Right ventricle myocardium superior (tissue), 1 donor: Measurements from ENCODE around the gene MIEF1. TPM values are rescaled to one million over a fixed set of nuclear protein-coding genes. Genes with fewer than 3 reads are reported as not detected.

Source experiments
- ATAC-seq: fragments of 200-7000 bp; cut with Tn5 transposase; one replicate; pipeline ENCODE4 v1.9.1; 2020; ENCODE audit warnings: mild to moderate bottlenecking; ENCODE audit not compliant: poor library complexity
- DNase-seq: peaks from one replicate; pipeline ENCODE4 v3.0.0-alpha.2; 2020
- intact Hi-C: fragments of 100-400 bp; cut with DNase I; formaldehyde crosslinking; loops from one replicate; pipeline ENCODE4 v1.11.2; 2022
- total RNA-seq: library from RNA; stranded (reverse); fragmentation: NEBNext Ultra II Directional; extraction: Animal tissue kit (Norgen Biotek cat#: 25700); gene quantifications from one replicate; pipeline ENCODE4 v1.2.1, GENCODE V29; 2021
- donor health status: DM: no; HTN: yes; CAD: no; lungs with severe emphysema.

MIEF1 gene
- total RNA-seq, 1 donor from 2014 or later, result 16.7 TPM

DNA sequence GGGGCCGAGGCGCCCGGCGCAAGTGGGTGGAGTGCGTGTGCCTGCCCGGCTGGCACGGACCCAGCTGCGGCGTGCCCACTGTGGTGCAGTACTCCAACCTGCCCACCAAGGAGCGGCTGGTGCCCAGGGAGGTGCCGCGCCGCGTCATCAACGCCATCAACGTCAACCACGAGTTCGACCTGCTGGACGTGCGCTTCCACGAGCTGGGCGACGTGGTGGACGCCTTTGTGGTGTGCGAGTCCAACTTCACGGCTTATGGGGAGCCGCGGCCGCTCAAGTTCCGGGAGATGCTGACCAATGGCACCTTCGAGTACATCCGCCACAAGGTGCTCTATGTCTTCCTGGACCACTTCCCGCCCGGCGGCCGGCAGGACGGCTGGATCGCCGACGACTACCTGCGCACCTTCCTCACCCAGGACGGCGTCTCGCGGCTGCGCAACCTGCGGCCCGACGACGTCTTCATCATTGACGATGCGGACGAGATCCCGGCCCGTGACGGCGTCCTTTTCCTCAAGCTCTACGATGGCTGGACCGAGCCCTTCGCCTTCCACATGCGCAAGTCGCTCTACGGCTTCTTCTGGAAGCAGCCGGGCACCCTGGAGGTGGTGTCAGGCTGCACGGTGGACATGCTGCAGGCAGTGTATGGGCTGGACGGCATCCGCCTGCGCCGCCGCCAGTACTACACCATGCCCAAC is 14.1 kb upstream of the MIEF1 start:
- intact Hi-C loops, result no loop called here
- ATAC-seq (no peak), DNase-seq (no peak)

DNA sequence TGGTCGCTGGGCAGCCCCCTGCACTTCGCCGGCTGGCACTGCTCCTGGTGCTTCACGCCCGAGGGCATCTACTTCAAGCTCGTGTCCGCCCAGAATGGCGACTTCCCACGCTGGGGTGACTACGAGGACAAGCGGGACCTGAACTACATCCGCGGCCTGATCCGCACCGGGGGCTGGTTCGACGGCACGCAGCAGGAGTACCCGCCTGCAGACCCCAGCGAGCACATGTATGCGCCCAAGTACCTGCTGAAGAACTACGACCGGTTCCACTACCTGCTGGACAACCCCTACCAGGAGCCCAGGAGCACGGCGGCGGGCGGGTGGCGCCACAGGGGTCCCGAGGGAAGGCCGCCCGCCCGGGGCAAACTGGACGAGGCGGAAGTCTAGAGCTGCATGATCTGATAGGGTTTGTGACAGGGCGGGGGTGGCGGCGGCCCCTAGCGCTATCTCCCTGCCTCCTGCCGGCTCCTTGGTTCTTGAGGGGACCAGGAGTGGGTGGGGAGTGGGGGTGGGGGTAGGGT is 13.5 kb upstream of the MIEF1 start:
- no peak for DNase-seq
- intact Hi-C loops, result no loop called here
- no peak for ATAC-seq

DNA sequence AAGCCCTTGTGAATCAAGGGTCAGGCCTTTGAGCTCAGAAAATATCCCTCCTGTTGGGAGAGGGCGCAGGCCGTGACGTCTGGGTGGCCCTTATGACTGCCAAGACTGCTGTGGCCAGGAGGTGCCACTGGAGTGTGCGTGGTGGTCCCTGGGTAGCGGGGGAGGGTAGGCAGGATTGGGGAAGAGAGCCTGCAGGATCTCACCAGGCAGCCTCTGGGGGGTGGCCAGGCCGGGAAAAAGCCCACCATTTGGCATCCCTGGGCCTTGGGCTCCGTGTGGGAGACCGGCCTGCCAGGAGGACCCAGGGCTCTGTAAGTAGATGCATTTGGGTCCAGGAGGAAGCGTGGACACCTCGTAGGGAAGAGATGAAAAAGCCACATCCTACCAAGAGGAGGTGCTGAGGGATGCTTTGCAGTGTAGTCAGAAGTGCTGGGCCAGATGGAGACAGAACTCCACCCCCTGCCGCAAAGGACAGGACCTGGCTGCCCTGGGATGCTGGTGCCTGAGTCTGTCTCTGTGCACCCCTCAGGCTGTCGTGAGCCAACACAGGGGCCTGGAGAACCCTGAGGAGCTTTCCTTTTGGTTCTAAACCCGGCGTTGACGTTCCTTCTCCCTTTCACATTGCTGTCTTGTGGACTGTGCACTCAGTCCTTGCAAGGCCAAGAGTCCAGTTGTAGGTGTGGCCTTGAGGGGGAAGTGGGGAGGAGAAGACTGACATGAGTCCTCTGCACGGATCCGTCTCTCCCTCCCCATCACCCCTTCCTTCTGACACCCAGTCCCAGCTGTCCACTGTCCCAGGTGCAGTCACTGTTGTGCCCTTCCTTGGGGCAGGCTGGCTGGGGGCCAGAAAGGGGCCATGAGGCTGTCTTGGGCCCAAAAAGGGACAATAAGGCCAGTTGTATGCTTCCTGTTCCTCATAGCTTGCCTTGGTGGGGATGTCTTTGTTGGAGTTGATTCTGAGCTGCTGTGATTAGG is 12.7 kb upstream of the MIEF1 start:
- peak; percentile 18 for ATAC-seq
- DNase-seq, result no peak
- intact Hi-C loops, result no loop called here

DNA sequence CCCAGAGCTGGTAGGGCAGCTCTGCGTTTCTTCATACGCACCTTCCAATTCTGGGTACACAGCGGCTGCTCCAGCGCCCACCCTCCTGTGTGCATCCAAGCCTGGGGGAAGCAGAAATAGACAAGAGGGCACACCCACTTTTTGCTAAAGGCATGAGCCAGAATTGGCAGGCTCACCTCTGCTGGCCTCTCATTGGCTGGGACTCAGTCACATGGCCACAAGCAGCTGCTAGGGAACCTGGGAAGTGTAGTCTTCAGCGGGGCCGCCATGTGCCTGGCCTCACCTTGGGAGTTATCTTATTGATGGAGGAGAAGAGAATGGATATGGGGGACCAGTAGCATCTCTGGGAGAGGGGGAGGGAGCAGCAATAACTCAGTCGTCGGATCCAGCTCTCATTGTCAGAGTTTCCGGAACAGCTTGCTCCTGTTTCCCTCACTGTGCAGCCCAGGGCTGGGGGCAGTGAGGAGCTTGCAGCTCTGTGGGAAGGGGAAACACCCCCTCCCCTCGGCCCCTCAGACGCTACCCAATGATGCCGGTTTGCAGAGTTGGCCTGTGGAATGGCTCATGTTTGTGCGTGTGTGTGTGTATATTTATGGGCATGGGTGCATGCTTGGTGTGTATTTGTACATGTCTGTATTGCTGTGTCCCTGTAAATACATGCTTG is 11.8 kb upstream of the MIEF1 start:
- peak; percentile 89 for DNase-seq
- peak; percentile 95 for ATAC-seq
- intact Hi-C loops, result no loop called here

DNA sequence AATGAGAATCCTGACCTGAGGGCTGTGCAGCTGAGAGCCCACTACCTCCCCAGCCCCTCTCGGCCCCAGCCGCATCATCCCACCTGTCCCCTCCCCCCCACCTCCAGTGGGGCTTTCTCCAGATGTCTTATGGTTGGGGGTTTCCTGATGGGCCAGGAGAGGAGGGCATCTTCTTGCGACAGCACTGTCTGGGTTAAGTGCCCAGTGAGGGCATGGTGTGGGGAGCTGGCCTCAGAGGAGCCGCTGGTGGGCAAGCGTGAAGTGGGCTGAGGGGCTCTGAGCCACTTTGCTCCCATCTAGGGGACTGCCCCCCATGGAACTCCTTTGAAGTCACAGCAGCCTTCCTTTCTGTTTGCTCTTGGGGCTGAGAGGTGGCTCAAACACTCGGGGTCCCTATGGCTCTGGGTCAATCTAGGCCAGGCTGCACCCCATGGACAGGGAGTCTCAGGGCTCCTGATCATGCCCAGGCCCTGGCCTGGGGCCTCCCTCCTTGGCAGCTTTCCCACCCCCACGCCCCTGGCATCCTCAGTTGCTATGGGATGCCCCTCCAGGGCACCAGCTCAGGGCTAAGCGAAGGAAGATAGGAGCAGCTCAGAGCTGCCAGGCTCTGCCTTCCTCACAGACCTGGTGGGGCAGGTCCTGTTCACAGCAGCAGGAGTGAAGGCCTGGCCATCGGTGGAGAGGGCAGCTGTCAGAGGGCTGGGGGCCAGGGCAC is 11.0 kb upstream of the MIEF1 start:
- ATAC-seq (no peak), DNase-seq (no peak)
- intact Hi-C loops, result no loop called here

DNA sequence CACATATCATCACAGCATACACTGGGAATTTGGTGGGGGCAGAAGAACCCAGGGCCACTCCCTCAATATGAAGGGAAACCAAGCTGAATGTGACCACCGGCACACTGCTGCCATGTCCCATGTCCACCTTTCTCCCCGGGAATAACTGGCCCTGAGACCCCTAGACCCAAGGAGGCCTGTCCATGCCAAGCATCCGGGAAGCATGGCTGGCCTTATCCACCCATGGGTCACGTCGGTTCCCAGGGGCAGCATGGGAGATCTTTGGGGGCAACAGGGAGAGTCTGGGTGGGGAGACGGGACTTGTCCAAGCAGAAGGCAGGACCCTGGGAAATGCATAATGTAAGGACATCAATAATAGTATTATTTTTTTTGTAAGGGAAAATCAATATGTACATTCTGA is 10.4 kb upstream of the MIEF1 start:
- intact Hi-C loops, result no loop called here
- no peak for ATAC-seq
- DNase-seq, result no peak

DNA sequence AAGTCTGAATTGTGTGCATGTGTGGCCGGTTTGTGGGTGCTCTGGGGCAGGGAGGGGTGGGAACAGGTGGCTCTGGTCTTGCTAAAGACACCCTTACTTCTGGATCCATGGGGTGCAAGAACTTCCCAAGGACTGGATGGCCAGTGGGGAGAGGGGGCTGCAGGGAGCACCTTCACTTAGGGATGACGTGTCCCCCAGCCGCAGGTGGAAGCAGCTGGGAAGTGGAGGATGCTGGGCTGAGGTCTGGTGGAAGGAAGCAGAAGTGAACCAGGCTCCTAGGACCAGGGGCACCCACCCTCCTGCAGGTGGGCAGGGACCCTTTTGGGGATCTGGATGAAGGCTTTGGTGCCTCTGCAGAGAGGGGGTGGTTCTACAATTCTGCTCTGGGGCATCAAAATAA is 9.9 kb upstream of the MIEF1 start:
- no peak for DNase-seq
- intact Hi-C loops, result no loop called here
- no peak for ATAC-seq

- intact Hi-C loops, result no loop called here
- ATAC-seq (no peak), DNase-seq (no peak)
Measured at GRCh38 chr22:39493759-39494158, 8.3 kb upstream of the MIEF1 start.

DNA sequence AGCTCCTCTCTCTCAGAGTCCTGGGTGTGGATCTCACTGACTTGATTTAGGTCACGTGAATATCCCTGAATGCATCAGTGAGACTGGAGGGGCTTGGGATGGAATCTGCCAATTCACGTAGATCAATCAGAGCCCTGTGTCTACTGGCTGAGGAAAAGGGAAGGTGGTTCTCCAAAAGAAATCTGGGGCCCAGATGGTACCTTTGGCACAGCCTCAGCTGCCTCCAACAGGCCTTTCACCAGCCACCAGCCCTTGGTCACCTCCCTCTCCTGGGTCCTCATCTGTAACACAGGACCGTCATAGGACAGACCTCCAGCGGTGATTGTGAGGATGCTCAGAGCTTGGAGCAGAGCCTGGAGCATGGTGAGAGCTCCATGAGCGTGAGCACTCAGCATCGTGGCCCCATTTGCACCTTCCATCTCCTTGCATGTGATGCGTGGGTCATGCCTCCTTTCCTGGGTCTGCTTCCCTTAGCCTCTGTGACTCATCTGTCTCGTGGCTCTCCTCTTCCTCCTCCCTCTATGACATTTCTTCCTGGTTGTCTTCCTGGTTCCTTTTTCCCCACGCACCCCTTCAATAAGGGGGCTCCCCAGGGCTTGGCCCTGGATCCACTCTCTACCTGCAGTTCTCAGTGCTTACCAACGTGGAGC is 7.5 kb upstream of the MIEF1 start:
- no peak for DNase-seq
- no peak for ATAC-seq
- intact Hi-C loops, result no loop called here

DNA sequence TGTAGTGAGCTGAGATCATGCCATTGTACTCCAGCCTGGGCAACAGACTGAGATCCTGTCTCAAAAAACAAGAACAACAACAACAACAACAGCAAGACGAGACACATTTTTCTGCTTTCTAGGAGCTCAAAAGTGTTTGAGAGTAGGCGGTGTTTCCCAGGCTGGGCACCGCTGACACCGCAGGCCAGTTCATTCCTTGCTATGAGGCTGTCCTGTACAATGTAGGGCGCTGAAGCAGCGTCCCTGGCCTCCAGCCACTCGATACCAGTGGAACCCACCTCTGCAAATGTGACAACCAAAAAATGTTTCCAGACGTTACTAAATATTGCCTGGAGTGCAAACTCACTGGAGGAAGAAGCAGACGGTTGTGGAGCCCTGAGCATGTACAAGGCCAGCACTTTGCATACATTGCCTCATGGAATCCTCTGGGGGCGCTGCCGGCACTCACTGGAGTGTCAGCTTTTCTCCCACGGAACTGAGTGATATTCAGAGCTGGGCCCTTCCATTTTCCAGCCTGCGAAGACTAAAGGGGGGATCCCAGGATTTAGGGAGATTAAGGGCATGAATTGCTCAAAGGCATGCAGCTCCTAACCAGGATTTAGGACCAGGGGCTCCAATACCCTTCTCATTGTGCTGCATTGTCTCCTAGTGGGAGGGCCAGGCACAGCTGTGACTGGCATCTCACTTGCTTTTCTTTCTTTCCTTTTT is 5.8 kb upstream of the MIEF1 start:
- intact Hi-C loops, result no loop called here
- DNase-seq (peak; percentile 84), ATAC-seq (peak; percentile 84)

- ATAC-seq, result no peak
- intact Hi-C loops, result no loop called here
- no peak for DNase-seq
Measured at GRCh38 chr22:39497429-39497828, 4.7 kb upstream of the MIEF1 start.

- no peak for ATAC-seq
- intact Hi-C loops, result no loop called here
- DNase-seq, result peak; percentile 71
Measured at GRCh38 chr22:39498368-39498767, 3.7 kb upstream of the MIEF1 start.

- intact Hi-C loops, result no loop called here
- DNase-seq, result no peak
Measured at GRCh38 chr22:39498802-39499201, 3.3 kb upstream of the MIEF1 start.

GRCh38 chr22:39500101-39500500 is 2.0 kb upstream of the MIEF1 start:
- intact Hi-C loops, result no loop called here

More at GRCh38 chr22:39498802-39499201, 3.3 kb upstream of the MIEF1 start:
- ATAC-seq, result no peak

DNA sequence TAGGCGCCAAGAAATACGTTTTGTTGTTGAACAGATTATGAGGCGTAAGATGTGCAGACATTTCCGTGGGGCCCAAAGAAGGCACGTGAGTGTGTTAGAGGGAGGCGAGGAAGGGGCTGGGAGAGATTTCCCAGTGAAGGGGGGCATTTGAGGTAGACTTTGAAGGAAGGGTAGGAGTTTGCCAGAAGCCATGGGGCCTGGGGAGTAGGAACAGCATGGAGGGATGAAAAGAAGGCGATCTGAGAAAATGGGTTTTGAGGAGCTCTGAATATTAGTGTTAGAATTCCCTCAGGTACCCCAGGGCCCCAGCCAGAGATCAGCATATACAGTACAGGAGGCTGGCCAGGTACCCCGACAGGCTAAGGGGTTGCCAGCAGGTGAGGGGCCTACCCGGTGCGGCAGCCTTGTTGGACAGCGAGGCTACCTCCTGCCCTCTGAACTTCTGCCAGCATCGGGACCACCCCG is 414 bp upstream of the MIEF1 start:
- ATAC-seq (no peak), DNase-seq (no peak)
- intact Hi-C loops, result no loop called here

More at GRCh38 chr22:39500101-39500500, 2.0 kb upstream of the MIEF1 start:
- ATAC-seq (no peak), DNase-seq (no peak)

- ATAC-seq, result no peak
- intact Hi-C loops, result no loop called here
Measured at GRCh38 chr22:39502789-39503409, 809 bp downstream of the MIEF1 start.

DNA sequence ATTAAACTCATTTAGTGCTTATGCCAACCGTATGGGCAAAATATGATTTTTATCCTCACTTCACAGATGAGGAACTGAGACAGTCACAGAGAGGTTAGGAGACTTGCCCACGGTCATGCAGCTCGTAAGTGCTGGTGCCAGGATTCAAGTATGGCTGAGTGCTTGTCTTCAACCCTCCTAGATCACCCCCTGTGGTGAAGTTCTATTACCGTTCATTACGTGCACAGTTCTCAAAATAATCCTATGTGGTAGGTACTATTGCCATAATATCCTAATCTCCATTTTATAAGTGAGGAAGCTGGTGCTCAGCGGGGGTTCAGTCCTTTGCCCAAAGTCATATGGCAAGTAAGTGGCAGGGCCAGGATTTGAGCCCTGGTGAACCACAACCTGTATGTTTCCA is 1.5 kb downstream of the MIEF1 start:
- ATAC-seq (no peak), DNase-seq (no peak)
- intact Hi-C loops, result no loop called here

More at GRCh38 chr22:39502789-39503409, 809 bp downstream of the MIEF1 start:
- no peak for DNase-seq
